T-helper 1 cell (primary cell): ENCODE data around the gene MPC1L.
A peak's percentile ranks its signal among the peaks of the same experiment; 100 is the strongest.

Experiments used
- DNase-seq, 5 donors: peaks; one replicate each; pipeline ENCODE4 v3.0.0-alpha.2; 2012 to 2020

The MPC1L gene

GRCh38 chrX:40632199-40632598 lies 9.0 kb downstream of the MPC1L start:
- no peak for DNase-seq

DNA sequence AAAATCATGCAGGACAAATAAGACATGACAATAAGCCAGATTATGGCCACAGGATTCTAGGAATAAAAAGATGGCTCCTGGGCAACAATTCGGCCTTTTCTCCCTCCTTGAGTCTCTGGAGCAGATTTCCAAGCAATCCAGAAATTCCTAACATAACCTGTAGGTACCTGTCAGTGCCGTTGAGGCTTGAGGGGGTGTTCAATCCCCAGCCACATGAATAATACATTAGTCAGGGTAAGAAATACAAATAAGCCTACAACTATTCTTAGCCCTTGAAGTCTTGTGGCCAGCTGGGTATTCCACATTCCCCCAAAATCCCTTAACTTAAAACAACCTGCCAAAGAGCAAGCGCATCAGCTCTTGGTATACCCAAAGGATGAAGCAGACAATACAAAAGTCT lies 14.5 kb downstream of the MPC1L start:
- no peak for DNase-seq

GRCh38 chrX:40644176-40644575 lies 20.9 kb downstream of the MPC1L start:
- no peak for DNase-seq

DNA sequence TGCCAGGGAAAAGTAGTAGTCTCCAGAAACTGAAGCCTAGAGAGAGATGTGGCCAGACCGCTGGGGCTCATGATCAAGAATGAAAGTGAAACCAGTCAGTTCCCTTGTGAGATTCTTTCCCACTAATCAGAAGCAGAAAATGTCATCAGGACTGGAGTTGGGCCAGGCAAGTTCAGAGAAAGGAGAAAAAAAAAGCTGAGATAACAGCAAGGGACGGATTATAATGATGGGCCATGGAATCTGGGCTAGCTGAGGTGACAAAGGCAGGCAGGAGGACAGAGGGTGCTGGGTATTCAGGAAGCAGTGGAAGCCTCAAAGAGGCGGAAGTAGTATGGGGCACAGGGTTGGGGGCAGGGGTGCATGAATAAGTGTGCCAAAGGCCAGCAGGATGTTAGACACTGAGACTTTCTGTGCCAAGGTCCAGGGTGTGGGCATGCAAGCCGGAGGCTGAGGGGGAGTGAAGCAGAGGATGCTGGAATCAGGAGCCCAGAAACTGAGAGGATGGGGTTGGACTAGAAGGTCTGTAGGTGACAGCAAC lies 21.7 kb downstream of the MPC1L start:
- DNase-seq: peak in 4 of 5 donors; percentile 16 to 78 (median 22)

DNA sequence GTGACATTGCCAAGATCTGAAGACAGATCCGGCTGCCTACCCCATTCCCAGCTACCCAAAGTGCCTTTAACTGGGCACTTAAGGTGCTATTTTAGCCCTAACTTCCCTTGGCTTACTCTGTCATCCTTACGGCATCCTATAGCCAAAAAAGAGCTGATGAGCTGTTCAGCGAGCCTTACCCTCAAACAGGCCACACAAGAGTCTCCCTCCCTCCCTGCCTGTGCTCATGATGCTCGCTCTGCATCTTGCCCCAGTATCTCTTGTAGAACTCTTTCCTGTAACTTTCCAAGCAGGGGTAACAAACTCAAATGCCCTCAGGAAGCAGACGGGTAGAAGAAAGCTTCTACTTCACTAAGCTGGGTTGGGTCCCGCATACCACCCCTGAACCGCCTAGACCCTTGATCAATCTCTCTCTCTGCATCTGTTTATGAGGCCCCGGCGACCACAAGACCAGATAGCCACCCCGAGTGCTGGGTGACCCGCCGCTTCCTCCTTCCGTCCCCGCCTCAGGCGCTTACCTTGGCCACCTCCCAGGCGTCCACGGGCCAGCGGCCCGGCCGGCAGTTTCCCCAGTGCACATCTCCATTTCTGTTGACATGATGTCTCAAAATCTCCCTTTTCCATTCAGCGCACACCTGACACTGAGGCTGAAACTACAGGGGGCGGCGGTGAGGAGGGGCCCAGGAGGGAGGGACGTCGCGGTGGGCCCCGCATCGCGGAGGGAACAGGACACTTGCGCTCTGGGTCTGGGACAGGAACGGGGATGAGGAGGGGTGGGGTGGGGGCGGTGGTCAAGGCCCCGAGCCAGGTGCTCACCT lies 23.5 kb downstream of the MPC1L start:
- peak in 4 of 5 donors; percentile 3 to 49 (median 16) for DNase-seq

- peak; percentile 83 to 94 (median 88) for DNase-seq
Observed at GRCh38 chrX:40647307-40648197, 24.3 kb downstream of the MPC1L start, which contains the start of gene CXorf38. CXorf38 (minus strand) TSS chrX:40647561; CDS start chrX:40647520, 41 bp downstream.

DNA sequence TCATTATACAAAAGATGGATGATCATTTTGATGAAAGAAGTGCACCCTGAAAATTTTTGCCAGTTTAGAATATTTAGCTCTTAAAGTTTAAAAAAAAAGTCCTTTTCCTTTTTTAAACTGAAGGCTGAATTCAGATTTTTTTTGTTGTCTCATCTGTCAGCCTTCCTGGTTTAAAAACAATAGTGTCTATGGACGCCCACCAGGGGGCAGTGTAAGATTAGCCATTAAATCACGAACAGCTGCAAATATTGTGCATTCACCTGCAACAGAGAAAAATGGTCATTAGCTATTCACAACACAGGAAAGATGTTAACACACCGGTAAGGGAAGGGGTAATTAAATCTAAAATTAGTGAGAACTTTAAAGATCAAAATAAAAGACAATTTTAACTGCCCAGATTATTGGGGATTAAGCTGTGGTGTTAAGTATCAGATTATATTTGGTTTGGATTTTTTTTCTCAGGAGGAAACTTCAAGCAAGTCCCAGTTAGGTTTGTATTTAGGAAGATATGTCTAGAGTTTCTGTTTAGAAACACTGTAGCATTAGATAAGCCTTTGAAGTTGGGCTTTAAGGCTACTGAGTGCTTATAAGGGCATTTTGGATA lies 28.5 kb downstream of the MPC1L start:
- DNase-seq: peak; percentile 24 to 69 (median 55)

GRCh38 chrX:40652664-40653063 lies 29.4 kb downstream of the MPC1L start:
- no peak for DNase-seq

DNA sequence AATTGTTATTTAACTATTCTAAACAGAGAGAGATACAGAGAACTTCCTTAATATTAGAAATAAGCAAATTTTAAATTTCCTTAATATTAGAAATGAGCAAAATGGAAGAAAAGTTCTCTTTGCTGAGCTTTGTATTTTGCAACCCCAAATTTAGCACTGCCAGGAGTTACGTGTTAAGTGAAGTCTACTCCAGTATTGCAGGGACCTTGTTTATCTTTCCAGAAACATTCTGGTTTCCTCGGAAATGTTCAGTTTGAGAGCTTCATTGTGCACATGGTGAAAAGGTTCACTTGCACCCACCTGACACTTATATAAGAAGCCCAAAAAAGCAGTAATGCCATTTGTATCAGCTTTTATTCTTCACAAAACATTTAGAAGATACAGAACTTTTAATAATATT lies 30.3 kb downstream of the MPC1L start:
- DNase-seq: no peak

DNA sequence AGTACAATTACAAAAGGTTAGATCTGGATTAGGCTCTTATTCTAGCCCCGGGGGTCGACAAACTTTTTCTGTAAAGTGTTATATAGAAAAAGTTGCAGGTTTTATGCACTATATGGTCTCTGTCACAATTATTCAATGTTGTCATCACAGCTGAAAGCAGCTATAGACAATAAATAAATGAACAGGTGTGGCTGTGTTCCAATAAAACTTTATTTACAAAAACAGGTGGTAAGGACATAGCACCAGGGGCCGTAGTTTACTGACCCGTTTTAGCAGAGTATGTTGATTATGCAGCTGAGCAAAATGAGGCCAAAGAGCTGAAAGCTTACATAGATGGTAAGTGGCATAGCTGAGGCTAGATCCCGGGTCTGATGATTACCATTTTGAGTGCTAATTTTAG lies 37.2 kb downstream of the MPC1L start:
- DNase-seq: no peak

GRCh38 chrX:40661489-40661888 lies 38.3 kb downstream of the MPC1L start:
- no peak for DNase-seq

GRCh38 chrX:40663078-40663740 lies 40.0 kb downstream of the MPC1L start:
- DNase-seq: no peak

- no peak for DNase-seq
Observed at GRCh38 chrX:40663880-40664630, 40.8 kb downstream of the MPC1L start.

GRCh38 chrX:40671126-40671525 lies 47.9 kb downstream of the MPC1L start:
- no peak for DNase-seq
